ENCODE results near the gene MORN3. TPM values are rescaled to one million over a fixed set of nuclear protein-coding genes. Genes with fewer than 3 reads are reported as not detected.
A peak's percentile ranks its signal among the peaks of the same experiment; 100 is the strongest.

The MORN3 gene
- total and polyA plus RNA-seq, 9 of the 15 experiments (the other 6 are each of a cell fraction or from before 2014, with no cell fraction given), result 0.09 to 0.27 (median 0.20) TPM

- TF ChIP-seq TAF7 (tag; IDR thresholded peaks at IDR 0.05) (no peak), RCOR1 (IDR thresholded peaks at IDR 0.05; ENCODE audit: borderline replicate concordance in 1 of 2, low read depth in 2 of 2, low read length in 2 of 2) (no peak), CEBPZ (IDR thresholded peaks at IDR 0.05; ENCODE audit: borderline replicate concordance, low read depth, low read length) (no peak), ZNF384 (IDR thresholded peaks at IDR 0.05; ENCODE audit: low read depth, low read length) (no peak), NFXL1 (CRISPR knock-in tag; IDR thresholded peaks at IDR 0.05) (no peak), KDM1A (IDR thresholded peaks at IDR 0.05) (no peak), TCF7 (IDR thresholded peaks at IDR 0.05; ENCODE audit: borderline replicate concordance) (no peak), SIX5 (IDR thresholded peaks at IDR 0.05; ENCODE audit: borderline replicate concordance in 1 of 2, insufficient read depth in 1 of 2, low read depth in 1 of 2, low read length in 2 of 2) (no peak), NKRF (IDR thresholded peaks at IDR 0.05; ENCODE audit: borderline replicate concordance) (0 out of 2 replicates have a peak, but pooled peaks have one; percentile 37), HDAC1 (IDR thresholded peaks at IDR 0.05) (no peak), THRAP3 (IDR thresholded peaks at IDR 0.05; ENCODE audit: borderline replicate concordance) (0 out of 2 replicates have a peak, but pooled peaks have one; percentile 56), STAT5B (CRISPR knock-in tag; IDR thresholded peaks at IDR 0.05) (no peak), ZNF143 (CRISPR knock-in tag; IDR thresholded peaks at IDR 0.05) (no peak), SNRNP70 (optimal IDR thresholded peaks at IDR 0.05; ENCODE audit: low read depth, low read length) (no peak)
- TF ChIP-seq, protein P1, sequence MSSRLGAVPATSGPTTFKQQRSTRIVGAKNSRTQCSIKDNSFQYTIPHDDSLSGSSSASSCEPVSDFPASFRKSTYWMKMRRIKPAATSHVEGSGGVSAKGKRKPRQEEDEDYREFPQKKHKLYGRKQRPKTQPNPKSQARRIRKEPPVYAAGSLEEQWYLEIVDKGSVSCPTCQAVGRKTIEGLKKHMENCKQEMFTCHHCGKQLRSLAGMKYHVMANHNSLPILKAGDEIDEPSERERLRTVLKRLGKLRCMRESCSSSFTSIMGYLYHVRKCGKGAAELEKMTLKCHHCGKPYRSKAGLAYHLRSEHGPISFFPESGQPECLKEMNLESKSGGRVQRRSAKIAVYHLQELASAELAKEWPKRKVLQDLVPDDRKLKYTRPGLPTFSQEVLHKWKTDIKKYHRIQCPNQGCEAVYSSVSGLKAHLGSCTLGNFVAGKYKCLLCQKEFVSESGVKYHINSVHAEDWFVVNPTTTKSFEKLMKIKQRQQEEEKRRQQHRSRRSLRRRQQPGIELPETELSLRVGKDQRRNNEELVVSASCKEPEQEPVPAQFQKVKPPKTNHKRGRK (tag; IDR thresholded peaks at IDR 0.05), result peak; percentile 86
- TF ChIP-seq, protein P2, sequence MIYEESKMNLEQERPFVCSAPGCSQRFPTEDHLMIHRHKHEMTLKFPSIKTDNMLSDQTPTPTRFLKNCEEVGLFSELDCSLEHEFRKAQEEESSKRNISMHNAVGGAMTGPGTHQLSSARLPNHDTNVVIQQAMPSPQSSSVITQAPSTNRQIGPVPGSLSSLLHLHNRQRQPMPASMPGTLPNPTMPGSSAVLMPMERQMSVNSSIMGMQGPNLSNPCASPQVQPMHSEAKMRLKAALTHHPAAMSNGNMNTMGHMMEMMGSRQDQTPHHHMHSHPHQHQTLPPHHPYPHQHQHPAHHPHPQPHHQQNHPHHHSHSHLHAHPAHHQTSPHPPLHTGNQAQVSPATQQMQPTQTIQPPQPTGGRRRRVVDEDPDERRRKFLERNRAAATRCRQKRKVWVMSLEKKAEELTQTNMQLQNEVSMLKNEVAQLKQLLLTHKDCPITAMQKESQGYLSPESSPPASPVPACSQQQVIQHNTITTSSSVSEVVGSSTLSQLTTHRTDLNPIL (CRISPR knock-in tag; IDR thresholded peaks at IDR 0.05), result no peak
- TF ChIP-seq, protein P3, sequence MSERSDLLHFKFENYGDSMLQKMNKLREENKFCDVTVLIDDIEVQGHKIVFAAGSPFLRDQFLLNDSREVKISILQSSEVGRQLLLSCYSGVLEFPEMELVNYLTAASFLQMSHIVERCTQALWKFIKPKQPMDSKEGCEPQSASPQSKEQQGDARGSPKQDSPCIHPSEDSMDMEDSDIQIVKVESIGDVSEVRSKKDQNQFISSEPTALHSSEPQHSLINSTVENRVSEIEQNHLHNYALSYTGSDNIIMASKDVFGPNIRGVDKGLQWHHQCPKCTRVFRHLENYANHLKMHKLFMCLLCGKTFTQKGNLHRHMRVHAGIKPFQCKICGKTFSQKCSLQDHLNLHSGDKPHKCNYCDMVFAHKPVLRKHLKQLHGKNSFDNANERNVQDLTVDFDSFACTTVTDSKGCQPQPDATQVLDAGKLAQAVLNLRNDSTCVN (CRISPR knock-in tag; IDR thresholded peaks at IDR 0.05), result no peak
These were observed 59.0 kb downstream of the MORN3 start (continued) for GRCh38 chr12:121610239-121611149.
